ENCODE data around the gene OSBPL1A.

DNA sequence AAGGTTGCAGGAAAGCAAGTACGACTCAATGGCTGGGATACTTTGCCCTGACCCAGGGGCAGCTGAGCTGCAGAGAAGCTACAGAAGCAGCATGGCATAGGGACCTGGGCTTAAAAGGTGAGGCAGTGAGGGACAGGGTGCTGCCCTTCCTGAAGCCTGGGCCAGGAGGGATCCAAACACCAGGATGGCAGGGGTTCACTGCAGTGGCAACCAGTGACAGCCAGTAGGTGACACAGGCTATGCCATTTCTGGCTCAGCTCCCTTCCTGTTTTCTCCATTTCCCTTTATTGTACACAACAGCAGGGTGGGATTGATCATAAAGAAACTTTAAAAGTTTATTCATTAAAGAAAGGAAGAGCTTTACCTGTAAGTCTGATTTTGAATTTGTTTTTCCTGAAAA lies 209.9 kb downstream of the OSBPL1A start:
- TF ChIP-seq CTCF (IDR thresholded peaks at IDR 0.05) (no peak), POLR2AphosphoS5 (IDR thresholded peaks at IDR 0.05) (no peak), POLR2A (IDR thresholded peaks at IDR 0.05) (no peak)
